ENCODE results near the gene CCL13.
A peak's percentile ranks its signal among the peaks of the same experiment; 100 is the strongest.

DNA sequence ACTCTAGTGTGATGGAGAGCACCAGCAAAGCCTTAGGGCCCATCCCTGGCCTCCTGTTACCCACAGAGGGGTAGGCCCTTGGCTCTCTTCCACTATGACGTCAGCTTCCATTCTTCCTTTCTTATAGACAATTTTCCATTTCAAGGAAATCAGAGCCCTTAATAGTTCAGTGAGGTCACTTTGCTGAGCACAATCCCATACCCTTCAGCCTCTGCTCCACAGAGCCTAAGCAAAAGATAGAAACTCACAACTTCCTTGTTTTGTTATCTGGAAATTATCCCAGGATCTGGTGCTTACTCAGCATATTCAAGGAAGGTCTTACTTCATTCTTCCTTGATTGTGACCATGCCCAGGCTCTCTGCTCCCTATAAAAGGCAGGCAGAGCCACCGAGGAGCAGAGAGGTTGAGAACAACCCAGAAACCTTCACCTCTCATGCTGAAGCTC, 37.2 kb upstream of the CCL13 start, which contains the start of gene CCL8:
- TF ChIP-seq POLR2A (IDR thresholded peaks at IDR 0.05) (peak in 1 of 4 donors; percentile 22), EP300 (IDR thresholded peaks at IDR 0.05) (no peak)
- TF ChIP-seq, protein P1, sequence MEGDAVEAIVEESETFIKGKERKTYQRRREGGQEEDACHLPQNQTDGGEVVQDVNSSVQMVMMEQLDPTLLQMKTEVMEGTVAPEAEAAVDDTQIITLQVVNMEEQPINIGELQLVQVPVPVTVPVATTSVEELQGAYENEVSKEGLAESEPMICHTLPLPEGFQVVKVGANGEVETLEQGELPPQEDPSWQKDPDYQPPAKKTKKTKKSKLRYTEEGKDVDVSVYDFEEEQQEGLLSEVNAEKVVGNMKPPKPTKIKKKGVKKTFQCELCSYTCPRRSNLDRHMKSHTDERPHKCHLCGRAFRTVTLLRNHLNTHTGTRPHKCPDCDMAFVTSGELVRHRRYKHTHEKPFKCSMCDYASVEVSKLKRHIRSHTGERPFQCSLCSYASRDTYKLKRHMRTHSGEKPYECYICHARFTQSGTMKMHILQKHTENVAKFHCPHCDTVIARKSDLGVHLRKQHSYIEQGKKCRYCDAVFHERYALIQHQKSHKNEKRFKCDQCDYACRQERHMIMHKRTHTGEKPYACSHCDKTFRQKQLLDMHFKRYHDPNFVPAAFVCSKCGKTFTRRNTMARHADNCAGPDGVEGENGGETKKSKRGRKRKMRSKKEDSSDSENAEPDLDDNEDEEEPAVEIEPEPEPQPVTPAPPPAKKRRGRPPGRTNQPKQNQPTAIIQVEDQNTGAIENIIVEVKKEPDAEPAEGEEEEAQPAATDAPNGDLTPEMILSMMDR (IDR thresholded peaks at IDR 0.05), result no peak
